H1 (cell line): Measurements from ENCODE around the gene MAP3K3. TPM values are rescaled to one million over a fixed set of nuclear protein-coding genes. Genes with fewer than 3 reads are reported as not detected.

Experiments
- CTCF ChIA-PET: fragments of 300-600 bp; sonication (Branson Sonifier 250); formaldehyde crosslinking; loops from one replicate; lab custom pipeline; 2021; ENCODE audit not compliant: partially characterized antibody; lab: Charles Lee
- POLR2A ChIA-PET: fragments of 300-600 bp; sonication (Branson Sonifier 250); formaldehyde crosslinking; loops from one replicate; lab custom pipeline; 2021; ENCODE audit warnings: inconsistent platforms; ENCODE audit not compliant: partially characterized antibody; lab: Charles Lee
- DNase-seq, 2 experiments: peaks; one replicate each; pipeline versions ENCODE4 v3.0.0 to v3.0.0-alpha.2; 2010 to 2022; ENCODE audit warnings: low spot score in 2 of 2, low read depth in 1 of 2, mixed read lengths in 1 of 2
- FAIRE-seq: peaks from 2 replicates; lab custom pipeline; 2011; peaks lifted over from hg19 to GRCh38; lab: Jason Lieb, UNC
- H2AFZ ChIP-seq: 2 replicates; pipeline ENCODE4 v1.8.1; 2012; ENCODE audit warnings: low read length, inconsistent platforms
- H2AK5ac ChIP-seq: 2 replicates; pipeline ENCODE4 v1.6.1; 2013; ENCODE audit warnings: low read depth, low read length
- H2BK120ac ChIP-seq: replicated peaks from 2 replicates; pipeline ENCODE3; 2013; ENCODE audit warnings: low read depth, low read length, inconsistent platforms
- H2BK12ac ChIP-seq: 2 replicates; pipeline ENCODE4 v1.6.1; 2013; ENCODE audit warnings: low read depth, low read length
- H2BK15ac ChIP-seq: 2 replicates; pipeline ENCODE4 v1.6.1; 2013; ENCODE audit warnings: low read length
- H2BK20ac ChIP-seq: 2 replicates; pipeline ENCODE4 v1.6.1; 2013; ENCODE audit warnings: low read length
- H2BK5ac ChIP-seq: 2 replicates; pipeline ENCODE4 v1.6.1; 2013; ENCODE audit warnings: low read depth, low read length
- H3K14ac ChIP-seq: 2 replicates; pipeline ENCODE4 v1.6.1; 2013; ENCODE audit warnings: inconsistent platforms; ENCODE audit not compliant: insufficient read length
- H3K18ac ChIP-seq: 2 replicates; pipeline ENCODE4 v1.6.1; 2013; ENCODE audit warnings: low read length; ENCODE audit errors: extremely low read depth
- H3K23ac ChIP-seq: 2 replicates; pipeline ENCODE4 v1.6.1; 2013; ENCODE audit warnings: inconsistent platforms; ENCODE audit not compliant: insufficient read length
- H3K23me2 ChIP-seq: 2 replicates; pipeline ENCODE4 v1.6.1; 2013; ENCODE audit warnings: low read depth, low read length
- H3K27ac ChIP-seq: 2 replicates; pipeline ENCODE4 v1.6.1; 2011; ENCODE audit warnings: low read depth, low read length, inconsistent platforms
- H3K27me3 ChIP-seq, 4 experiments: replicated peaks in 1 of 4; 1 replicate in 1 of 4; 2 replicates in 3 of 4; pipeline versions ENCODE4 v1.6.1 to v1.8.1; 2011 to 2013; ENCODE audit warnings: low read length in 3 of 4, mild to moderate bottlenecking in 3 of 4, inconsistent platforms in 2 of 4, mixed read lengths in 2 of 4, moderate library complexity in 1 of 4; ENCODE audit not compliant: control insufficient read depth in 3 of 4, insufficient read depth in 3 of 4; ENCODE audit errors: extremely low read depth in 1 of 4
- H3K36me3 ChIP-seq, 4 experiments: 2 replicates each; pipeline versions ENCODE4 v1.6.1 to v1.8.1; 2011 to 2013; ENCODE audit warnings: mild to moderate bottlenecking in 4 of 4, low read length in 3 of 4, moderate library complexity in 2 of 4, control low read depth in 1 of 4, inconsistent platforms in 1 of 4; ENCODE audit not compliant: insufficient read depth in 4 of 4, control insufficient read depth in 2 of 4
- H3K4ac ChIP-seq: replicated peaks from 2 replicates; pipeline ENCODE3; 2013; ENCODE audit warnings: low read length, low read depth, mixed read lengths, inconsistent platforms; ENCODE audit not compliant: insufficient read length
- H3K4me1 ChIP-seq, 4 experiments: replicated peaks in 1 of 4; 1 replicate in 1 of 4; 2 replicates in 3 of 4; pipeline versions ENCODE4 v1.6.1 to v1.8.1; 2011 to 2013; ENCODE audit warnings: low read length in 3 of 4, inconsistent platforms in 2 of 4, mixed read lengths in 1 of 4; ENCODE audit not compliant: insufficient read depth in 4 of 4, control insufficient read depth in 3 of 4
- H3K4me2 ChIP-seq, 2 experiments: 2 replicates each; pipeline versions ENCODE4 v1.6.1 to v1.8.1; 2011 to 2013; ENCODE audit warnings: low read depth in 2 of 2, low read length in 2 of 2, control low read depth in 1 of 2, inconsistent platforms in 1 of 2, mild to moderate bottlenecking in 1 of 2; ENCODE audit not compliant: insufficient read depth in 1 of 2
- H3K4me3 ChIP-seq, 4 experiments: fragments of 200-600, 300-600 bp in 1 of 4; sonication (generic), shearing (Covaris generic), sonication (Bioruptor Twin) in 1 of 4; 2 replicates each; pipeline versions ENCODE4 v1.5.1 to v1.8.1; 2011 to 2016; ENCODE audit warnings: low read length in 4 of 4, low read depth in 3 of 4, control low read depth in 2 of 4, inconsistent platforms in 2 of 4, mild to moderate bottlenecking in 2 of 4, mixed read lengths in 1 of 4, moderate library complexity in 1 of 4; ENCODE audit not compliant: insufficient read depth in 2 of 4; ENCODE audit errors: extremely low read depth in 1 of 4
- H3K56ac ChIP-seq: replicated peaks from 2 replicates; pipeline ENCODE3; 2013; ENCODE audit warnings: low read depth, mild to moderate bottlenecking, mixed read lengths, low read length, inconsistent platforms; ENCODE audit not compliant: insufficient read length
- H3K79me1 ChIP-seq: 2 replicates; pipeline ENCODE4 v1.6.1; 2013; ENCODE audit warnings: low read depth, low read length, control low read depth
- H3K79me2 ChIP-seq, 2 experiments: 2 replicates each; pipeline versions ENCODE4 v1.6.1 to v1.8.1; 2012 to 2013; ENCODE audit warnings: low read length in 2 of 2, mild to moderate bottlenecking in 2 of 2, inconsistent platforms in 1 of 2; ENCODE audit not compliant: insufficient read depth in 2 of 2, control insufficient read depth in 1 of 2
- H3K9ac ChIP-seq, 4 experiments: replicated peaks in 1 of 4; 1 replicate in 1 of 4; 2 replicates in 3 of 4; pipeline versions ENCODE4 v1.6.1 to v1.8.1; 2011 to 2013; ENCODE audit warnings: low read depth in 3 of 4, low read length in 3 of 4, control low read depth in 2 of 4, mild to moderate bottlenecking in 2 of 4, moderate library complexity in 2 of 4, inconsistent platforms in 1 of 4; ENCODE audit errors: extremely low read depth in 1 of 4
- H3K9me3 ChIP-seq, 2 experiments: 2 replicates each; pipeline versions ENCODE4 v1.6.1 to v1.8.1; 2012 to 2013; ENCODE audit warnings: mild to moderate bottlenecking in 2 of 2, moderate library complexity in 2 of 2, control low read depth in 1 of 2, inconsistent platforms in 1 of 2, low read depth in 1 of 2, low read length in 1 of 2, mixed read lengths in 1 of 2; ENCODE audit not compliant: insufficient read depth in 2 of 2
- H4K20me1 ChIP-seq, 2 experiments: replicated peaks in 1 of 2; 2 replicates each; pipeline versions ENCODE3 to v1.8.1; 2011 to 2013; ENCODE audit warnings: inconsistent platforms in 2 of 2, low read length in 2 of 2, mild to moderate bottlenecking in 1 of 2; ENCODE audit not compliant: insufficient read depth in 2 of 2, control insufficient read depth in 1 of 2
- H4K5ac ChIP-seq: 2 replicates; pipeline ENCODE4 v1.6.1; 2013; ENCODE audit warnings: low read length, low read depth, mixed read lengths, inconsistent platforms; ENCODE audit not compliant: insufficient read length
- H4K8ac ChIP-seq: 2 replicates; pipeline ENCODE4 v1.8.0; 2013; ENCODE audit warnings: mild to moderate bottlenecking, moderate library complexity, low read length, inconsistent platforms; ENCODE audit not compliant: insufficient read depth; ENCODE audit errors: extremely low read depth
- H4K91ac ChIP-seq: replicated peaks from 2 replicates; pipeline ENCODE3; 2013; ENCODE audit warnings: low read length, mixed read lengths, inconsistent platforms; ENCODE audit not compliant: insufficient read length
- ASH2L ChIP-seq: fragments of 200-600, 300-600 bp; sonication (generic); IDR thresholded peaks from one replicate; pipeline ENCODE4 v1.7.1; 2017; ENCODE audit warnings: low read length
- CBX5 ChIP-seq: fragments of 300-800, 300-1000 bp; sonication (generic); IDR thresholded peaks from 2 replicates; pipeline ENCODE4 v1.7.1; 2016; ENCODE audit warnings: antibody characterized with exemption, low read length, low read depth
- GABPA ChIP-seq: IDR thresholded peaks from 2 replicates; pipeline ENCODE4 v1.6.1; 2011; ENCODE audit warnings: mild to moderate bottlenecking, low read length, moderate library complexity, borderline replicate concordance; ENCODE audit not compliant: insufficient read depth
- GTF2F1 ChIP-seq: IDR thresholded peaks from 2 replicates; pipeline ENCODE4 v1.6.1; 2012; ENCODE audit warnings: low read depth, low read length, improper control_type of control experiment, borderline replicate concordance
- HDAC2 ChIP-seq, 2 experiments: fragments of 300-600 bp in 1 of 2; sonication (generic) in 1 of 2; IDR thresholded peaks; 2 replicates each; pipeline ENCODE4 v1.6.1; 2011 to 2012; ENCODE audit warnings: low read depth in 2 of 2, low read length in 2 of 2, mild to moderate bottlenecking in 2 of 2, moderate library complexity in 2 of 2, borderline replicate concordance in 1 of 2, inconsistent platforms in 1 of 2
- SAP30 ChIP-seq: fragments of 300-600 bp; sonication (generic); IDR thresholded peaks from 2 replicates; pipeline ENCODE4 v1.7.1; 2012; ENCODE audit warnings: low read length, moderate library complexity, mild to moderate bottlenecking, inconsistent platforms; ENCODE audit not compliant: insufficient read depth, insufficient replicate concordance
- TAF1 ChIP-seq: IDR thresholded peaks from 2 replicates; pipeline ENCODE4 v1.6.1; 2011; ENCODE audit warnings: mild to moderate bottlenecking, low read depth, low read length
- YY1 ChIP-seq: IDR thresholded peaks from 2 replicates; pipeline ENCODE4 v1.6.1; 2011; ENCODE audit warnings: low read depth, mild to moderate bottlenecking, low read length
- polyA plus RNA-seq, 7 experiments: library from polyadenylated mRNA; depleted of rRNA in 3 of 7; stranded (reverse) in 5 of 7; unstranded in 2 of 7; fragments of >200 nt in 5 of 7; fragments of 200-250 nt in 2 of 7; gene quantifications; 1 replicate in 5 of 7; 2 replicates in 1 of 7; 4 replicates in 1 of 7; pipeline versions ENCODE4 v1.2.1 to v1.2.3, GENCODE V29; 2011 to 2013; ENCODE audit warnings: missing spikeins in 2 of 7, mixed read lengths in 2 of 7
- total RNA-seq: library from RNA; stranded (reverse); fragmentation: NEBNext Ultra II Directional; extraction: Animal tissue kit (Norgen Biotek cat#: 25700); gene quantifications from 2 replicates; pipeline ENCODE4 v1.2.1, GENCODE V29; 2021

MAP3K3 gene
- total and polyA plus RNA-seq, 2 of the 8 experiments (the other 6 are each of a cell fraction or from before 2014, with no cell fraction given): 10.3 to 21.0 TPM

- H4K8ac ChIP-seq: no peak overlapping the region
- H3K36me3 ChIP-seq: peaks cover 0 to 7% (median 1%) of the 10 kb centered on the region in 4 experiments; a peak in 3 of 8 replicates
- H3K4me1 ChIP-seq: peaks cover 0 to 6% (median 4%) of the 10 kb centered on the region in 4 experiments; a peak in 4 of 7 replicates
- H2AK5ac ChIP-seq: no peak overlapping the region
- no peak overlapping the region for H2BK120ac ChIP-seq
- H3K14ac ChIP-seq: no peak overlapping the region
- no peak overlapping the region; a peak in 1 of 7 replicates for H3K9ac ChIP-seq
- H3K56ac ChIP-seq: no peak overlapping the region
- no peak overlapping the region for H2BK5ac ChIP-seq
- H3K23me2 ChIP-seq: no peaks in the 10 kb centered on the region; the same call in 1 of the 2 replicates
- no peak overlapping the region for H4K91ac ChIP-seq
- H2AFZ ChIP-seq: no peak overlapping the region
- H3K18ac ChIP-seq: no peak overlapping the region
- no peaks in the 10 kb centered on the region; the same call in 1 of the 2 replicates for H3K79me1 ChIP-seq
- ChIA-PET CTCF (interaction anchor here (0.6 to 3.0 kb wide), 9 partner anchors 12 to 146 kb away, joined by 3 to 12 read pairs (median 4); no protein-coding TSS in a partner anchor), POLR2A (interaction anchor here (0.6 kb wide), 1 partner anchor 94 kb away, joined by 4 read pairs; no protein-coding TSS in a partner anchor)
- H3K27ac ChIP-seq: 0 out of 2 replicates have a peak overlapping the region, but pooled peaks have one; percentile 20
- no peak overlapping the region for H2BK20ac ChIP-seq
- H3K4me2 ChIP-seq: peak overlapping the region in 1 of 2 experiments; percentile 1; a peak in 1 of 4 replicates
- no peak overlapping the region for H2BK12ac ChIP-seq
- no peaks in the 10 kb centered on the region for H3K27me3 ChIP-seq
- no peaks in the 10 kb centered on the region for H3K9me3 ChIP-seq
- H2BK15ac ChIP-seq: no peak overlapping the region
- H3K23ac ChIP-seq: no peak overlapping the region
- no peak overlapping the region for H3K4me3 ChIP-seq
- no peak for DNase-seq
- FAIRE-seq: no peak
- peaks cover 0 to 2% of the 10 kb centered on the region in 2 experiments for H4K20me1 ChIP-seq
- H3K79me2 ChIP-seq: no peaks in the 10 kb centered on the region; a peak in 1 of 4 replicates
- H3K4ac ChIP-seq: no peak overlapping the region
- H4K5ac ChIP-seq: no peak overlapping the region
- TF ChIP-seq GABPA (no peak), GTF2F1 (no peak), SAP30 (no peak), ASH2L (no peak), YY1 (no peak), CBX5 (no peak), TAF1 (no peak), HDAC2 (IDR thresholded peaks at IDR 0.05; ENCODE audit: borderline replicate concordance in 1 of 2, low read depth in 2 of 2, low read length in 2 of 2) (no peak)
These were observed 11.5 kb downstream of the MAP3K3 start for GRCh38 chr17:63633742-63634141.
